Neuron (in vitro differentiated cells): Measurements from ENCODE around the gene CCDC80.
A peak's percentile ranks its signal among the peaks of the same experiment; 100 is the strongest.

Source experiments
- H2AFZ ChIP-seq: one replicate; pipeline ENCODE4 v1.6.1; 2013; ENCODE audit warnings: low read depth, mild to moderate bottlenecking, inconsistent platforms, low read length, moderate library complexity
- H3K27me3 ChIP-seq: one replicate; pipeline ENCODE4 v1.6.1; 2013; ENCODE audit warnings: low read length; ENCODE audit not compliant: insufficient read depth
- H3K36me3 ChIP-seq: one replicate; pipeline ENCODE4 v1.6.1; 2013; ENCODE audit warnings: low read length; ENCODE audit not compliant: insufficient read depth
- H3K4me1 ChIP-seq: one replicate; pipeline ENCODE4 v1.6.1; 2013; ENCODE audit warnings: low read length; ENCODE audit not compliant: insufficient read depth
- H3K4me3 ChIP-seq: 2 replicates; pipeline ENCODE4 v1.5.1; 2013; ENCODE audit warnings: mild to moderate bottlenecking, low read length, moderate library complexity
- H3K9me3 ChIP-seq: one replicate; pipeline ENCODE4 v1.6.1; 2013; ENCODE audit warnings: low read length

The CCDC80 gene

DNA sequence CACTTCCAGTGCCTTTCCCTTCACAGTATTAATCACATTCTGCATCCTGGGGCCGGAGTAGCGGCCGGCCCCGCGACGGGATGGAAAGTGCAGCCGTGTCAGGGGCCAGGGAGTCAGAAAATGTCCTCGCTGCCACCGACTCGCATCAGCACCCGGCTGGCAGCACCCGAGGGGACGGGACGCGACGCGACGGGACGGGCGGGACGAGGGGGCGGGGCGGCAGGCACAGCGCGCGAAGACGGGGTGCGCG, 79.5 kb downstream of the CCDC80 start:
- peaks cover 13% of the 10 kb centered on the region for H3K36me3 ChIP-seq
- peaks cover 16% of the 10 kb centered on the region for H3K4me1 ChIP-seq
- H3K4me3 ChIP-seq: peak overlapping the region; percentile 54
- H2AFZ ChIP-seq: peak overlapping the region; percentile 15
- H3K9me3 ChIP-seq: no peaks in the 10 kb centered on the region
- H3K27me3 ChIP-seq: no peaks in the 10 kb centered on the region

DNA sequence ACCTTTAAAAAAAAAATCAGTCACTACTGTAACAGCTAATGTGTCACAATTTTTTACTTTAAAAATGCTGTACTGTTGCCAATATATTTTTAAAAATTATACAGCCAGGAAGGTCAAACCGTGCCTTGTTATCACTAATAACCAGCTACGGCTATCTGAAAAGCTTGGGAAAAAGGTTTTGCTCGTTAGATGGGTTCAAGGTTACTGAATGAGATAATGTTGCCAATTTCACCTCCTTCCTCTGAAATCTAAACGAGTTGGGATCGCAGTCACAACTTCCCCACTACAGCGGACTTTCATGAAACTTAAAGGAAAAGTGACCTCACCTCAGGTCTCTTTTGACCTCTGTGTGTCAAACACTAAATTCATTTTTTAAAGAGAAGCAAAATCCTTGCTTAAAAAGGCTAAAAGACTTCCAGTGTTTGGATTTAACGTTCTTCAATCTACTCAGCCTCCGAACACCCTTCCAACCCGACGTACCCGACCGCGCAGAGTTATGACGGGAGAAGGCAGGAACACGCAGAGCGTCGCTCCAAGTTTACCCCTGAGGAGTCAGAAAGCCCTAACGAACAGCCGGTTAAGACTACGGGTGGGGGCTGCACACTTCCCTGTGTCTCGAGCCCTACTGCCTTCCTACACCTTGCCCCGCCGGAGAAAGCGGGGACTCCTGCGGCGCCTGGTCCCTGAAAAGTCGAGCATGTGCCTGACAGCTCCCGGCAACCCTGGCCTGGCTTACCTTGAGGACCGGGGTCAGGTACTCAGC, 80.0 kb downstream of the CCDC80 start:
- no peaks in the 10 kb centered on the region for H3K27me3 ChIP-seq
- H3K36me3 ChIP-seq: peaks cover 10% of the 10 kb centered on the region
- H3K4me1 ChIP-seq: peaks cover 16% of the 10 kb centered on the region
- H3K9me3 ChIP-seq: no peaks in the 10 kb centered on the region
- H2AFZ ChIP-seq: peak overlapping the region; percentile 15
- H3K4me3 ChIP-seq: peak overlapping the region; percentile 54

DNA sequence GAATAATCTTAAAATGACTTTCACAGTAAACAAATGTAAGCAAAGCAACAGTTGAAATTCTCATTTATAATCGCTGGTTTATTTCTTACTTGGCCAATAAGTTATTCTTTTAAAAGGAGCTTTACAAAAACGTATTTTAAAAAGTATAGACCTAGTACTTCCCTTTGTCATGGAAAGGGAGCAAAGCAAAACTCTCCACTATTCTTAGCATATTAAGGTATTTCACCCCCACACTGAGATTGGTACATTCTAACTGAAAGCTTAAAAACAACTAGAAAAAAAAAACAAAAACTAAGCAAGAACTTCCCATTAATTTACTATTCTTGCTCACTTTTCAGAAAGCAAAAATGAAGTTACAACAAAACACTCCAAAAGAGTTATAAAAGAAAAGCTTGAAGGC, 80.6 kb downstream of the CCDC80 start:
- H2AFZ ChIP-seq: peak overlapping the region; percentile 15
- H3K4me1 ChIP-seq: peaks cover 16% of the 10 kb centered on the region
- peak overlapping the region; percentile 54 for H3K4me3 ChIP-seq
- H3K27me3 ChIP-seq: no peaks in the 10 kb centered on the region
- no peaks in the 10 kb centered on the region for H3K9me3 ChIP-seq
- peaks cover 8% of the 10 kb centered on the region for H3K36me3 ChIP-seq

DNA sequence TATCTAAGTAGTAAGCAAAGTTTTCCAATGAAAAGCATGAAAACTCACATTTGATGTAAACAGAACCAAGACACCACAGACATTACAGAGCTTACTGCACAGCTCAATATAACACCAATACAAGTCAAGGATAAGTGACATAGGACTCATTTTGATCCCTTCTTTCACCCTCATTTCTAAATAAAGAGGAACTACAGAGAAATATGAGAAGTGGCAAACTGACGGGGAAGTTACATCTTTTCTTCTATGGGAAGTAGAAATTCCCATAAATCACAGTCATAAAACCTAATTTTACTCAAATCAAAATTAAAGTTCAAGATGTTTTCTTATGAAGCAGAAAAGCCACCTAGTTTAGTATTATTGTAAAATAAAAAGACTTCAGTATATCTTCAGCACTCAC, 83.0 kb downstream of the CCDC80 start:
- Histone ChIP-seq H3K9me3 (no peaks in the 10 kb centered on the region), H3K27me3 (no peaks in the 10 kb centered on the region), H2AFZ (no peak overlapping the region), H3K4me1 (peaks cover 16% of the 10 kb centered on the region), H3K36me3 (no peaks in the 10 kb centered on the region), H3K4me3 (no peak overlapping the region)

DNA sequence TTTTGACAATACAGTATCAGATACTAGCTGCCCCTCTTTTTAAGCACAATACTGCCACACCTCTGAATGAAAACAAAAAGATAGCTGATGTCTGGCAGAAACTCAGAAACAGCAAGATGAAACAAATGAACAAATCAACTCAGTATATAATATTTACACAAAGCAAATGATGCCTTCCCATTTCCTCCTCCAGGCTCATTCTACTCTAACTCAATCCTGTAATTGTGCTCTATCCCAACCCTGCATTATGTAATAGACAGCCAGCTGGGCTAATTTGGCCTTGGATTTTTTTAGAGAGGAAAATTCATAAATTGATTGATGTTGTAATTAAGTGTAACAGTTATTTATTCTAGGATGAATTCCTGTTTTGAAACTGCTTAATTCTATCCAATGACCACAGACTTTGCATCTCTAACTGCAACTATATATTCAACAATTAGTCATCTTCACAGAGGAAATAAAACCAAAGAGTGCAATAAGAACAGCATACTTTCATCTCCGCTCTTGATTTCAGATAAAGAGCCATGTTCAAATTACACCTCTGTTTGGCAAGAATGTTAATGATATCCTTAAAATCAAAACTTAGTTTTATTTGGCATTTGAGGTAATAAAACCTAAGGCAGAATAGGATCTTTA, 85.3 kb downstream of the CCDC80 start:
- H3K36me3 ChIP-seq: no peaks in the 10 kb centered on the region
- no peak overlapping the region for H3K4me3 ChIP-seq
- H3K27me3 ChIP-seq: no peaks in the 10 kb centered on the region
- no peaks in the 10 kb centered on the region for H3K9me3 ChIP-seq
- H3K4me1 ChIP-seq: peaks cover 15% of the 10 kb centered on the region
- no peak overlapping the region for H2AFZ ChIP-seq

DNA sequence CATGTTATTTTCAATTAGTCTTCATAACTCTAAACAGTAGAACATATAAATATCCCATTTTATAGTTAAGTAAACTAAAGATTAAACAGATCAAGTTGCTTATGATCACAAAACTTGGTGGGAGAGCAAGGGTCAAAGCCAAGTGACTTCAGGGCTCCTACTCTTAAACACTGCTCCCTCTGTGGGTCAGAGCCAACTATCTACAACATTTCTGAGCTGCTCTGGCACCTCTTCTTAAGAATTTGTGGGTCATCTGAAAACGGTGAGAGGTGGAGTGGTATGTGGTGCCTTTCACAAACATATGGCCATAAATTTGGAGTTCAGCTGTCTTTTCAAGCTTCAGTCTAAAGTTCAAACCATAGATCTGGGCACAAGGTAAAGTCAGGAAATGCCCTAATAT, 90.1 kb downstream of the CCDC80 start:
- no peaks in the 10 kb centered on the region for H3K4me1 ChIP-seq
- H2AFZ ChIP-seq: no peak overlapping the region
- no peaks in the 10 kb centered on the region for H3K9me3 ChIP-seq
- peaks cover 26% of the 10 kb centered on the region for H3K36me3 ChIP-seq
- H3K27me3 ChIP-seq: no peaks in the 10 kb centered on the region
- no peak overlapping the region for H3K4me3 ChIP-seq
